Measurements from ENCODE around the gene MYMX. TPM values are rescaled to one million over a fixed set of nuclear protein-coding genes. Genes with fewer than 3 reads are reported as not detected.

Gene MYMX
- total and polyA plus RNA-seq, 2 of the 13 experiments (the other 11 are each of a cell fraction or from before 2014, with no cell fraction given) = not detected

GRCh38 chr6:44246663-44247337 lies 30.1 kb downstream of the MYMX start, which contains the start of gene HSP90AB1 (continued):
- no peak for TF ChIP-seq HMG20A (CRISPR knock-in tag; IDR thresholded peaks at IDR 0.05; ENCODE audit: borderline replicate concordance)
- TF ChIP-seq ZNF503 (CRISPR knock-in tag; IDR thresholded peaks at IDR 0.05) = peak; percentile 63; the same call in 1 of the 2 replicates
- TF ChIP-seq RXRB (CRISPR knock-in tag; IDR thresholded peaks at IDR 0.05; ENCODE audit: borderline replicate concordance) = peak; percentile 70
- TF ChIP-seq ZNF660 (CRISPR knock-in tag; IDR thresholded peaks at IDR 0.05; ENCODE audit: borderline replicate concordance, low read depth) = no peak
- no peak for TF ChIP-seq ZNF784 (CRISPR knock-in tag; IDR thresholded peaks at IDR 0.05; ENCODE audit: borderline replicate concordance)
- peak; percentile 59 for TF ChIP-seq PAXIP1 (CRISPR knock-in tag; conservative IDR thresholded peaks at IDR 0.05)
- TF ChIP-seq CCDC6 (CRISPR knock-in tag; IDR thresholded peaks at IDR 0.05) = no peak; the same call in 1 of the 2 replicates
- no peak for TF ChIP-seq EHMT2 (IDR thresholded peaks at IDR 0.05; ENCODE audit: borderline replicate concordance, low read depth, low read length)
- peak; percentile 67 for TF ChIP-seq AHR (CRISPR knock-in tag; IDR thresholded peaks at IDR 0.05)
- peak; percentile 77 for TF ChIP-seq ERF (CRISPR knock-in tag; IDR thresholded peaks at IDR 0.05)
- TF ChIP-seq PATZ1 (CRISPR knock-in tag; IDR thresholded peaks at IDR 0.05) = peak; percentile 62; the same call in 1 of the 2 replicates
- peak; percentile 75 for TF ChIP-seq ZNF766 (CRISPR knock-in tag; IDR thresholded peaks at IDR 0.05; ENCODE audit: borderline replicate concordance)
- TF ChIP-seq CREB1 (IDR thresholded peaks at IDR 0.05) = peak; percentile 92
- peak; percentile 84 for TF ChIP-seq CREB1 (CRISPR knock-in tag; IDR thresholded peaks at IDR 0.05)
- peak; percentile 85; the same call in 1 of the 2 replicates for TF ChIP-seq SP5 (CRISPR knock-in tag; IDR thresholded peaks at IDR 0.05; ENCODE audit: borderline replicate concordance, low read depth)
- TF ChIP-seq FOXA1 (IDR thresholded peaks at IDR 0.05) = no peak
- TF ChIP-seq FOXA1 (CRISPR knock-in tag; IDR thresholded peaks at IDR 0.05) = peak; percentile 64
- peak; percentile 79 for TF ChIP-seq MYC (CRISPR knock-in tag; IDR thresholded peaks at IDR 0.05; ENCODE audit: borderline replicate concordance)
- no peak for TF ChIP-seq ZNF280D (CRISPR knock-in tag; IDR thresholded peaks at IDR 0.05)
